GM19452 (cell line): ENCODE data around the gene CPZ.

Experiments used
- ATAC-seq: cut with Tn5 transposase; IDR thresholded peaks from one replicate; pipeline ENCODE4 v1.9.1; 2021; ENCODE audit not compliant: unreplicated experiment

CPZ gene

GRCh38 chr4:8593264-8594096, 915 bp downstream of the CPZ start:
- no peak for ATAC-seq

- no peak for ATAC-seq
Observed at GRCh38 chr4:8594097-8595038, 1.8 kb downstream of the CPZ start.

- no peak for ATAC-seq
Observed at GRCh38 chr4:8595237-8596087, 2.9 kb downstream of the CPZ start.

- no peak for ATAC-seq
Observed at GRCh38 chr4:8596891-8597290, 4.3 kb downstream of the CPZ start.

- no peak for ATAC-seq
Observed at GRCh38 chr4:8597319-8597718, 4.8 kb downstream of the CPZ start.

GRCh38 chr4:8597791-8598190, 5.2 kb downstream of the CPZ start:
- ATAC-seq, result no peak

- no peak for ATAC-seq
Observed at GRCh38 chr4:8598391-8599090, 6.0 kb downstream of the CPZ start.

GRCh38 chr4:8599091-8599460, 6.5 kb downstream of the CPZ start:
- no peak for ATAC-seq

- ATAC-seq, result no peak
Observed at GRCh38 chr4:8599657-8600056, 7.1 kb downstream of the CPZ start.

- no peak for ATAC-seq
Observed at GRCh38 chr4:8600266-8600665, 7.7 kb downstream of the CPZ start.

GRCh38 chr4:8600686-8601085, 8.1 kb downstream of the CPZ start:
- no peak for ATAC-seq

GRCh38 chr4:8601086-8601485, 8.5 kb downstream of the CPZ start:
- no peak for ATAC-seq

GRCh38 chr4:8601556-8601955, 9.0 kb downstream of the CPZ start:
- ATAC-seq, result no peak

GRCh38 chr4:8602686-8603430, 10.3 kb downstream of the CPZ start:
- no peak for ATAC-seq

GRCh38 chr4:8603931-8604330, 11.4 kb downstream of the CPZ start:
- no peak for ATAC-seq

- ATAC-seq, result no peak
Observed at GRCh38 chr4:8605289-8605688, 12.7 kb downstream of the CPZ start.

- no peak for ATAC-seq
Observed at GRCh38 chr4:8606476-8606875, 13.9 kb downstream of the CPZ start.

GRCh38 chr4:8606966-8607365, 14.4 kb downstream of the CPZ start:
- ATAC-seq, result no peak

GRCh38 chr4:8607603-8608481, 15.3 kb downstream of the CPZ start:
- ATAC-seq, result no peak
